Thyroid gland (tissue), 4 donors: ENCODE measurements around the gene GLI1.

Experiments used
- CTCF ChIP-seq, 6 experiments: fragments of 200-600 bp in 3 of 6; fragments of 450-650 bp in 3 of 6; sonication (generic) in 3 of 6; IDR thresholded peaks; one replicate each; pipeline ENCODE4 v1.5.1; 2016 to 2019; ENCODE audit warnings: antibody characterized with exemption in 6 of 6, mild to moderate bottlenecking in 2 of 6, inconsistent platforms in 1 of 6, moderate library complexity in 1 of 6
- POLR2A ChIP-seq, 2 donors: fragments of 450-650 bp; IDR thresholded peaks; one replicate each; pipeline ENCODE4 v1.6.1; 2017; ENCODE audit warnings: antibody characterized with exemption in 2 of 2, mild to moderate bottlenecking in 2 of 2, moderate library complexity in 1 of 2

GRCh38 chr12:57434517-57435223 is 24.9 kb upstream of the GLI1 start, which contains the start of gene INHBC:
- TF ChIP-seq CTCF (IDR thresholded peaks at IDR 0.05) (no peak), POLR2A (IDR thresholded peaks at IDR 0.05) (no peak)
